PC-3 (cell line): ENCODE measurements around the gene NOL9.

ENCODE experiments used
- EZH2 ChIP-seq: fragments of 300-600 bp; sonication (generic); IDR thresholded peaks from one replicate; pipeline ENCODE4 v1.6.1; 2017; ENCODE audit warnings: antibody characterized with exemption, mild to moderate bottlenecking, low read length; ENCODE audit not compliant: unreplicated experiment
- TF ChIP-seq, protein P1 (sequence below): fragments of 300-600 bp; sonication (generic); conservative IDR thresholded peaks from 2 replicates; pipeline ENCODE4 v1.5.1; 2017; ENCODE audit warnings: antibody characterized with exemption, low read depth, mild to moderate bottlenecking, low read length

DNA sequence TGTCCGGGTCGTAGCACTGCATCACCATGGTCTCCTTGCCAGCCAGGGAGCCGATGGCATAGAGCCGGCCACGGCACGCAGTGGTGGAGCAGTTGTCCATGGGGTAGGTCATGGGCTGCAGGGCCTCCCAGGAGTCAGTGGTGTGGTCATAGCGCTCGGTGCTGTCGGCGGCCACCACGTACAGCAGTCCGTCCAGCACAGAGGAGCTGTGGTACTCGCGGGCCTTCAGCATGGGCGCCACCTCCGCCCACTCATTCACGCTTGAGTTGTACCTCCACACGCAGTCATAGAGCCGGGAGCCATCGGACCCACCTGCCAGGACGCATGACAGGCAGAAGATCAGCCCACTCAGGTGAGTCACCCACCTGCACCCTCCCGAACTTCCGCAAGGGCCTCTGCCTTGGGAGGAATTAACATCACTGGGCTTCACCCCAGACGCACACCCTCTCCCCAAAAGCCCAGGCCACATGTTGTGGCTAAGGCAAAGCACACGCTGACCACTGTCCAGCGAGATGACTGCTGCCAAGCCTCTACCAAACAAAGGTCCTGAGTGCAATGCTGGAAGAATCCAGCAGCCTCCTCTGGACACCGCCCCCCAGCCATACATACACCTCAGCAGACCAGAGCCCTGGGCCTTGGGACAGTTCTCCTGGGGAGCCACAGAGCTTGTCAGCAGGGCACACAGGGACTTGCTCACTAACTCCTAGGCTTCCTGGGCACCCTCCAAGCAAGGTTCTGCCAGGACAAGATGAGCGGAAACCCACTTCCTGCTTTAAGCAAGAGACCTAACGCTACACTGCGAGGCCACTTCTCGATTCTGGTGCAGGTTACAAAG, 45.0 kb upstream of the NOL9 start:
- TF ChIP-seq, protein P1, sequence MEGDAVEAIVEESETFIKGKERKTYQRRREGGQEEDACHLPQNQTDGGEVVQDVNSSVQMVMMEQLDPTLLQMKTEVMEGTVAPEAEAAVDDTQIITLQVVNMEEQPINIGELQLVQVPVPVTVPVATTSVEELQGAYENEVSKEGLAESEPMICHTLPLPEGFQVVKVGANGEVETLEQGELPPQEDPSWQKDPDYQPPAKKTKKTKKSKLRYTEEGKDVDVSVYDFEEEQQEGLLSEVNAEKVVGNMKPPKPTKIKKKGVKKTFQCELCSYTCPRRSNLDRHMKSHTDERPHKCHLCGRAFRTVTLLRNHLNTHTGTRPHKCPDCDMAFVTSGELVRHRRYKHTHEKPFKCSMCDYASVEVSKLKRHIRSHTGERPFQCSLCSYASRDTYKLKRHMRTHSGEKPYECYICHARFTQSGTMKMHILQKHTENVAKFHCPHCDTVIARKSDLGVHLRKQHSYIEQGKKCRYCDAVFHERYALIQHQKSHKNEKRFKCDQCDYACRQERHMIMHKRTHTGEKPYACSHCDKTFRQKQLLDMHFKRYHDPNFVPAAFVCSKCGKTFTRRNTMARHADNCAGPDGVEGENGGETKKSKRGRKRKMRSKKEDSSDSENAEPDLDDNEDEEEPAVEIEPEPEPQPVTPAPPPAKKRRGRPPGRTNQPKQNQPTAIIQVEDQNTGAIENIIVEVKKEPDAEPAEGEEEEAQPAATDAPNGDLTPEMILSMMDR, result no peak
- no peak for TF ChIP-seq EZH2
